SK-N-SH (cell line): ENCODE data around the gene OSBPL10.

Experiments
- GATA2 ChIP-seq: sonication (generic); formaldehyde crosslinking; IDR thresholded peaks from 2 replicates; pipeline ENCODE4 v1.5.0; 2020; ENCODE audit warnings: mild to moderate bottlenecking, missing genetic modification reagents
- POLR2AphosphoS5 ChIP-seq: IDR thresholded peaks from 2 replicates; pipeline ENCODE4 v1.6.1; 2012; ENCODE audit warnings: low read depth, low read length
- RXRA ChIP-seq: IDR thresholded peaks from 2 replicates; pipeline ENCODE4 v1.4.0; 2012; ENCODE audit warnings: low read depth, mild to moderate bottlenecking, borderline replicate concordance
- SIN3A ChIP-seq: IDR thresholded peaks from 2 replicates; pipeline ENCODE4 v1.6.1; 2012; ENCODE audit warnings: low read depth, mild to moderate bottlenecking, low read length, moderate library complexity, borderline replicate concordance
- TF ChIP-seq, protein P1 (sequence below): fragments of 200-600 bp; sonication (generic); IDR thresholded peaks from 2 replicates; pipeline ENCODE4 v1.6.1; 2017; ENCODE audit warnings: antibody characterized with exemption, mild to moderate bottlenecking, moderate library complexity
- TF ChIP-seq, protein P2 (sequence below): IDR thresholded peaks from 2 replicates; pipeline ENCODE4; 2012
- TF ChIP-seq, protein P3 (sequence below): IDR thresholded peaks from 2 replicates; pipeline ENCODE4 v1.6.1; 2012; ENCODE audit warnings: mild to moderate bottlenecking, low read depth, low read length, moderate library complexity

- TF ChIP-seq, protein P1, sequence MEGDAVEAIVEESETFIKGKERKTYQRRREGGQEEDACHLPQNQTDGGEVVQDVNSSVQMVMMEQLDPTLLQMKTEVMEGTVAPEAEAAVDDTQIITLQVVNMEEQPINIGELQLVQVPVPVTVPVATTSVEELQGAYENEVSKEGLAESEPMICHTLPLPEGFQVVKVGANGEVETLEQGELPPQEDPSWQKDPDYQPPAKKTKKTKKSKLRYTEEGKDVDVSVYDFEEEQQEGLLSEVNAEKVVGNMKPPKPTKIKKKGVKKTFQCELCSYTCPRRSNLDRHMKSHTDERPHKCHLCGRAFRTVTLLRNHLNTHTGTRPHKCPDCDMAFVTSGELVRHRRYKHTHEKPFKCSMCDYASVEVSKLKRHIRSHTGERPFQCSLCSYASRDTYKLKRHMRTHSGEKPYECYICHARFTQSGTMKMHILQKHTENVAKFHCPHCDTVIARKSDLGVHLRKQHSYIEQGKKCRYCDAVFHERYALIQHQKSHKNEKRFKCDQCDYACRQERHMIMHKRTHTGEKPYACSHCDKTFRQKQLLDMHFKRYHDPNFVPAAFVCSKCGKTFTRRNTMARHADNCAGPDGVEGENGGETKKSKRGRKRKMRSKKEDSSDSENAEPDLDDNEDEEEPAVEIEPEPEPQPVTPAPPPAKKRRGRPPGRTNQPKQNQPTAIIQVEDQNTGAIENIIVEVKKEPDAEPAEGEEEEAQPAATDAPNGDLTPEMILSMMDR = no peak
- TF ChIP-seq, protein P2, sequence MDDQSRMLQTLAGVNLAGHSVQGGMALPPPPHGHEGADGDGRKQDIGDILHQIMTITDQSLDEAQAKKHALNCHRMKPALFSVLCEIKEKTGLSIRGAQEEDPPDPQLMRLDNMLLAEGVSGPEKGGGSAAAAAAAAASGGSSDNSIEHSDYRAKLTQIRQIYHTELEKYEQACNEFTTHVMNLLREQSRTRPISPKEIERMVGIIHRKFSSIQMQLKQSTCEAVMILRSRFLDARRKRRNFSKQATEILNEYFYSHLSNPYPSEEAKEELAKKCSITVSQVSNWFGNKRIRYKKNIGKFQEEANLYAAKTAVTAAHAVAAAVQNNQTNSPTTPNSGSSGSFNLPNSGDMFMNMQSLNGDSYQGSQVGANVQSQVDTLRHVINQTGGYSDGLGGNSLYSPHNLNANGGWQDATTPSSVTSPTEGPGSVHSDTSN = no peak
- TF ChIP-seq, protein P3, sequence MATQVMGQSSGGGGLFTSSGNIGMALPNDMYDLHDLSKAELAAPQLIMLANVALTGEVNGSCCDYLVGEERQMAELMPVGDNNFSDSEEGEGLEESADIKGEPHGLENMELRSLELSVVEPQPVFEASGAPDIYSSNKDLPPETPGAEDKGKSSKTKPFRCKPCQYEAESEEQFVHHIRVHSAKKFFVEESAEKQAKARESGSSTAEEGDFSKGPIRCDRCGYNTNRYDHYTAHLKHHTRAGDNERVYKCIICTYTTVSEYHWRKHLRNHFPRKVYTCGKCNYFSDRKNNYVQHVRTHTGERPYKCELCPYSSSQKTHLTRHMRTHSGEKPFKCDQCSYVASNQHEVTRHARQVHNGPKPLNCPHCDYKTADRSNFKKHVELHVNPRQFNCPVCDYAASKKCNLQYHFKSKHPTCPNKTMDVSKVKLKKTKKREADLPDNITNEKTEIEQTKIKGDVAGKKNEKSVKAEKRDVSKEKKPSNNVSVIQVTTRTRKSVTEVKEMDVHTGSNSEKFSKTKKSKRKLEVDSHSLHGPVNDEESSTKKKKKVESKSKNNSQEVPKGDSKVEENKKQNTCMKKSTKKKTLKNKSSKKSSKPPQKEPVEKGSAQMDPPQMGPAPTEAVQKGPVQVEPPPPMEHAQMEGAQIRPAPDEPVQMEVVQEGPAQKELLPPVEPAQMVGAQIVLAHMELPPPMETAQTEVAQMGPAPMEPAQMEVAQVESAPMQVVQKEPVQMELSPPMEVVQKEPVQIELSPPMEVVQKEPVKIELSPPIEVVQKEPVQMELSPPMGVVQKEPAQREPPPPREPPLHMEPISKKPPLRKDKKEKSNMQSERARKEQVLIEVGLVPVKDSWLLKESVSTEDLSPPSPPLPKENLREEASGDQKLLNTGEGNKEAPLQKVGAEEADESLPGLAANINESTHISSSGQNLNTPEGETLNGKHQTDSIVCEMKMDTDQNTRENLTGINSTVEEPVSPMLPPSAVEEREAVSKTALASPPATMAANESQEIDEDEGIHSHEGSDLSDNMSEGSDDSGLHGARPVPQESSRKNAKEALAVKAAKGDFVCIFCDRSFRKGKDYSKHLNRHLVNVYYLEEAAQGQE = no peak
- TF ChIP-seq SIN3A = no peak
- TF ChIP-seq POLR2AphosphoS5 = no peak
- no peak for TF ChIP-seq RXRA
- no peak for TF ChIP-seq GATA2 (CRISPR knock-in tag)
These were observed 109.0 kb downstream of the OSBPL10 start for GRCh38 chr3:31871939-31872507.
